K562 (cell line): Measurements from ENCODE around the gene SCARF2. TPM values are rescaled to one million over a fixed set of nuclear protein-coding genes. Genes with fewer than 3 reads are reported as not detected.
A peak's percentile ranks its signal among the peaks of the same experiment; 100 is the strongest.

Source experiments
- ATF3 ChIP-seq, 2 experiments: fragments of 450-650 bp in 1 of 2; sonication (generic) in 1 of 2; formaldehyde crosslinking in 1 of 2; IDR thresholded peaks in 1 of 2; conservative IDR thresholded peaks in 1 of 2; 2 replicates each; pipeline versions ENCODE4 v1.6.1 to v1.8.1; 2016 to 2023; ENCODE audit warnings: mild to moderate bottlenecking in 2 of 2, moderate library complexity in 2 of 2, inconsistent platforms in 1 of 2, missing genetic modification reagents in 1 of 2
- CCAR2 ChIP-seq: fragments of 200-400 bp; formaldehyde crosslinking; IDR thresholded peaks from 2 replicates; pipeline ENCODE4 v1.6.1; 2017; ENCODE audit warnings: mild to moderate bottlenecking, low read depth, low read length
- DIDO1 ChIP-seq: fragments of 450-650 bp; IDR thresholded peaks from 2 replicates; pipeline ENCODE4 v1.6.1; 2016; ENCODE audit warnings: low read depth, missing biosample characterization, missing genetic modification characterization
- E2F6 ChIP-seq, 2 experiments: IDR thresholded peaks; 2 replicates each; pipeline ENCODE4 v1.6.1; 2011; ENCODE audit warnings: borderline replicate concordance in 1 of 2, control low read depth in 1 of 2, low read depth in 1 of 2, low read length in 1 of 2, mild to moderate bottlenecking in 1 of 2, mixed read lengths in 1 of 2, moderate library complexity in 1 of 2; ENCODE audit not compliant: insufficient read depth in 1 of 2, insufficient read length in 1 of 2, poor library complexity in 1 of 2, severe bottlenecking in 1 of 2; ENCODE audit errors: extremely low read depth in 1 of 2
- E4F1 ChIP-seq: fragments of 250-450 bp; sonication (Bioruptor Pico); IDR thresholded peaks from 2 replicates; pipeline ENCODE4 v1.5.0; 2021; ENCODE audit warnings: mild to moderate bottlenecking, borderline replicate concordance
- GABPB2 ChIP-seq: fragments of 250-450 bp; sonication (Bioruptor Pico); conservative IDR thresholded peaks from 2 replicates; pipeline ENCODE4 v1.5.1; 2021; ENCODE audit warnings: mild to moderate bottlenecking
- HES1 ChIP-seq: fragments of 450-650 bp; IDR thresholded peaks from 2 replicates; pipeline ENCODE4 v1.6.1; 2016; ENCODE audit warnings: low read depth, mild to moderate bottlenecking, moderate library complexity
- KLF1 ChIP-seq: fragments of 450-650 bp; IDR thresholded peaks from 2 replicates; pipeline ENCODE4 v1.6.1; 2016; ENCODE audit warnings: missing genetic modification characterization, missing compliant biosample characterization
- MNT ChIP-seq, 2 experiments: fragments of 450-650 bp; conservative IDR thresholded peaks; 2 replicates each; pipeline ENCODE4 v1.6.1; 2017; ENCODE audit warnings: mild to moderate bottlenecking in 2 of 2, moderate library complexity in 2 of 2
- RBFOX2 ChIP-seq: fragments of 200-400 bp; formaldehyde crosslinking; IDR thresholded peaks from 2 replicates; pipeline ENCODE4 v1.6.1; 2017; ENCODE audit warnings: low read depth, mild to moderate bottlenecking, low read length, moderate library complexity
- TAF15 ChIP-seq: fragments of 200-400 bp; formaldehyde crosslinking; IDR thresholded peaks from 2 replicates; pipeline ENCODE4 v1.6.1; 2017; ENCODE audit warnings: mild to moderate bottlenecking, low read depth, low read length, moderate library complexity
- TCFL5 ChIP-seq: fragments of 250-450 bp; sonication (Bioruptor Pico); conservative IDR thresholded peaks from 2 replicates; pipeline ENCODE4 v1.6.1; 2021; ENCODE audit warnings: mild to moderate bottlenecking, moderate library complexity, matching md5 sums
- USF1 ChIP-seq: sonication (generic); formaldehyde crosslinking; IDR thresholded peaks from 2 replicates; pipeline ENCODE4 v1.9.0; 2022; ENCODE audit warnings: mild to moderate bottlenecking, missing genetic modification reagents
- ZC3H11A ChIP-seq: IDR thresholded peaks from 2 replicates; pipeline ENCODE4 v1.6.1; 2012; ENCODE audit warnings: low read depth, low read length, improper control_type of control experiment
- ZNF224 ChIP-seq: sonication (generic); formaldehyde crosslinking; IDR thresholded peaks from 2 replicates; pipeline ENCODE4 v1.8.0; 2022; ENCODE audit warnings: mild to moderate bottlenecking, missing genetic modification reagents
- ZNF277 ChIP-seq: fragments of 250-450 bp; sonication (Bioruptor Pico); IDR thresholded peaks from 2 replicates; pipeline ENCODE4 v1.8.0; 2022; ENCODE audit warnings: inconsistent platforms, mild to moderate bottlenecking, moderate library complexity, borderline replicate concordance
- ZNF282 ChIP-seq: sonication (generic); formaldehyde crosslinking; IDR thresholded peaks from 2 replicates; pipeline ENCODE4 v1.8.1; 2023; ENCODE audit warnings: missing genetic modification reagents
- polyA plus RNA-seq, 8 experiments: library from polyadenylated mRNA; depleted of rRNA in 4 of 8; stranded (reverse) in 5 of 8; unstranded in 3 of 8; fragments of >200 nt; fragmentation: Nextera tagmentation in 2 of 8; fragmentation: Illumina TruSeq in 1 of 8; extraction: Ambion mirVana in 2 of 8; extraction: Trizol in 1 of 8; gene quantifications; 2 replicates each; pipeline versions ENCODE4 v1.2.1 to v1.2.3, GENCODE V29; 2011 to 2014; ENCODE audit warnings: inconsistent platforms in 1 of 8, missing spikeins in 1 of 8
- total RNA-seq, 7 experiments: library from RNA; depleted of rRNA in 6 of 7; stranded (reverse); fragments of >200 nt in 6 of 7; fragmentation: Illumina TruSeq in 2 of 7; extraction: Trizol in 2 of 7; gene quantifications; 2 replicates each; pipeline versions ENCODE4 v1.2.1 to v1.2.3, GENCODE V29; 2011 to 2021; ENCODE audit warnings: low replicate concordance in 1 of 7

The SCARF2 gene
- total and polyA plus RNA-seq, 9 of the 15 experiments (the other 6 are each of a cell fraction or from before 2014, with no cell fraction given): 0.06 to 0.32 (median 0.21) TPM; not detected in 5

GRCh38 chr22:20424932-20425565, 12.6 kb downstream of the SCARF2 start (continued):
- TF ChIP-seq E4F1 (CRISPR knock-in tag) (no peak), TCFL5 (CRISPR knock-in tag) (no peak), CCAR2 (no peak), ATF3 (IDR thresholded peaks at IDR 0.05) (peak; percentile 84), ATF3 (CRISPR knock-in tag; conservative IDR thresholded peaks at IDR 0.05) (no peak), GABPB2 (CRISPR knock-in tag) (no peak), TAF15 (no peak), ZNF277 (CRISPR knock-in tag) (no peak), ZNF282 (CRISPR knock-in tag) (peak; percentile 94; the same call in 1 of the 2 replicates), HES1 (no peak), DIDO1 (tag) (no peak), RBFOX2 (no peak), E2F6 (IDR thresholded peaks at IDR 0.05; ENCODE audit: borderline replicate concordance in 1 of 2, extremely low read depth in 1 of 2, insufficient read depth in 1 of 2, insufficient read length in 1 of 2, low read depth in 1 of 2, low read length in 1 of 2, poor library complexity in 1 of 2, severe bottlenecking in 1 of 2) (peak in 1 of 2 experiments; percentile 41), KLF1 (tag) (no peak), USF1 (peak; percentile 10; the same call in 1 of the 2 replicates), ZNF224 (CRISPR knock-in tag) (no peak), ZC3H11A (no peak), MNT (conservative IDR thresholded peaks at IDR 0.05) (no peak)
